Measurements from ENCODE around the gene SESN1.

The SESN1 gene

GRCh38 chr6:109002882-109003281 is 91.8 kb downstream of the SESN1 start:
- no peak for DNase-seq (ENCODE audit: low read depth)

DNA sequence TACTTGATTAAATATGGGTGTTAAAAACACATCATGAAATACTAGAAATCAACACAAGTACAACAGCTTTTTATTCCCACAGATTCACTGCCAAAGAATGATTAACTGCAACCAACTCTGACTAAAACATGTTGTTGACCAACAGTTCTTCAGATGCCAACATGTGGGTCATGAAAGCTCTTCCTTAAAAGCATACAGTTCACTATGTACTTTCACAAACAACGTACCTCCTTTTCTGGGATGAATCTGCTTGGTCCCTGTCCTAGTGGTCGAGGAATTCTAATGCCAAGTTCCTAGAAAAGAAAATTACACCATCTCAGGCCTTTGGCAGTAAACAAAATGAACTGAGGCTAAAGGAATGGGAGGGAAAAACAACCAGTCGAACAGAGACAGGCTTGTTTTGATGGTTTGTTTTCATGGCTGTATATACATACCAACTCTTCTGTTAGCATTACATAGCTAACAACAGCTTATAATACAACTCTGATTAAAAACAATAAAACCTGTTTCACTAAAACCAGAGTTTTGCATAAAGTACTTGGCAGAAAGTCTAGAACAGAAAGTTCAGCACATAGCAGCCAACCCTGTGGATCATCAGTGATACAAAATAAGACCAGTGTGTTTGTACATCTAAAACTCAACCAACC is 92.5 kb downstream of the SESN1 start:
- H3K4me3 ChIP-seq (replicated peaks; ENCODE audit: low read depth, low read length), result no peak overlapping the region
- TF ChIP-seq CTCF (IDR thresholded peaks at IDR 0.05; ENCODE audit: low read length, missing control alignments), result no peak
- peak; percentile 79 for DNase-seq (ENCODE audit: low read depth)

More at GRCh38 chr6:109002882-109003281, 91.8 kb downstream of the SESN1 start:
- no peak for TF ChIP-seq CTCF (IDR thresholded peaks at IDR 0.05; ENCODE audit: low read length, missing control alignments)
- H3K4me3 ChIP-seq (replicated peaks; ENCODE audit: low read depth, low read length), result no peak overlapping the region

GRCh38 chr6:109001291-109001894 is 93.3 kb downstream of the SESN1 start:
- no peak for TF ChIP-seq CTCF (IDR thresholded peaks at IDR 0.05; ENCODE audit: low read length, missing control alignments)
- no peak overlapping the region for H3K4me3 ChIP-seq (replicated peaks; ENCODE audit: low read depth, low read length)
- DNase-seq (ENCODE audit: low read depth), result no peak

DNA sequence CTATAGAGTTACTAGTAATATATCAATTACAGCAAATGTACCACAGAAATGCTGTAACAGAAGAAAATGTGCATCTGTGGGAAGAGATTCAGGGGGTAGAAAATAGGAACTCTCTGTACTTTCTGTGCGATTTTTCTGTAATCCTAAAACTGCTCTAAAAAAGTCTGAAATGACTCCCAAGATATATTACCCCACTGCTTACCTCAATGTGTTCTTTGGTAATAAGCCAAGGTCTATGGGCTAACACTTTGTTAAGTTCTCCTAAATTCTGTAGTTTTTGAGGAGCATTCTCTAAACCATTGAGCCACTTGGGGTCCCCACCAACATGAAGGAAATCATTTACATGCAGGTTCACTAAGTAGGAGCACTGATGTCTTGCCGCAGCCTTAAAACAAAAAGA is 94.4 kb downstream of the SESN1 start:
- no peak for DNase-seq (ENCODE audit: low read depth)
- no peak for TF ChIP-seq CTCF (IDR thresholded peaks at IDR 0.05; ENCODE audit: low read length, missing control alignments)
- H3K4me3 ChIP-seq (replicated peaks; ENCODE audit: low read depth, low read length), result no peak overlapping the region

DNA sequence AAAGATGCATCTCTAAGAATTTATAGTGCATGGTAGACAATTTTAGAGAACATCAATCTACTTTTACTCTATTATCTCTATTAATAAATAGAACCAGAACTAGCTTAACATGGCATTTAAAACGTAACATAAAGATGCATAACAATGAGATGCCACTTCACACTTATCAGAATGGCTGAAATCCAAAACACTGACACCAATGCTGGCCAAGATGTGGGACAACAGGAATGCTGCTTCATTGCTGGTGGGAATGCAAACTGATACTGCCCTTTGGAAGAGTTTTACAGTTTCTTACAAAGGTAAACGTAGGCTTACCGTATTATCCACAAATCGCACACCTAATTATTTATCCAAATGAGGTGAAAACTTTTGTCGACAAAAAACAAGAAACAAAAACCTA is 95.2 kb downstream of the SESN1 start:
- no peak for DNase-seq (ENCODE audit: low read depth)
- no peak overlapping the region for H3K4me3 ChIP-seq (replicated peaks; ENCODE audit: low read depth, low read length)
- TF ChIP-seq CTCF (IDR thresholded peaks at IDR 0.05; ENCODE audit: low read length, missing control alignments), result no peak

GRCh38 chr6:108998485-108998884 is 96.2 kb downstream of the SESN1 start:
- no peak overlapping the region for H3K4me3 ChIP-seq (replicated peaks; ENCODE audit: low read depth, low read length)
- TF ChIP-seq CTCF (IDR thresholded peaks at IDR 0.05; ENCODE audit: low read length, missing control alignments), result no peak
- DNase-seq (ENCODE audit: low read depth), result no peak

DNA sequence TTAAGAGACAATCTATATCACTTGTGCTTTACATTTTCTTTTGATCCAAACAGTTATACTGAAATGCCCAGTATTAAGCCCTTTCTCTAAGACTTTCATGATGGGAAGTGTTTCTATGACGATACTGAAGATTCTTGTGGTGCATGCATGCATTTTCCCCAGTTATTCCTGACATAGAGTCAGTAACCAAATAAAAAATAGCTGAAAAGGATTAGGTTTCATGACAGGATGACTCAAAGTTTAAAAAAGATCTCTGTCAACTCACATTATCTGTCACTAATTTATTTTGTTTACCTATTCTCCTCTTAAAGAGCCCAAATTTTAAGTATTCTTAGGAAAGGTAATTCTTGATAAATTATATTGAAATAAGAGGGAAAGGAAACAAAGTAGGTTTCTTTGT is 98.4 kb downstream of the SESN1 start:
- H3K4me3 ChIP-seq (replicated peaks; ENCODE audit: low read depth, low read length), result no peak overlapping the region
- no peak for TF ChIP-seq CTCF (IDR thresholded peaks at IDR 0.05; ENCODE audit: low read length, missing control alignments)
- no peak for DNase-seq (ENCODE audit: low read depth)
